ENCODE measurements around the gene BTBD9. TPM values are rescaled to one million over a fixed set of nuclear protein-coding genes. Genes with fewer than 3 reads are reported as not detected.

Gene BTBD9
- total and polyA plus RNA-seq, 10 donors: 1.2 to 43.1 (median 27.8) TPM

- no peaks in the 10 kb centered on the region for H3K27me3 ChIP-seq (replicated peaks in 1 of 7)
- no peaks in the 10 kb centered on the region for H3K9me3 ChIP-seq
- TF ChIP-seq POLR2A (IDR thresholded peaks at IDR 0.05) (no peak), CTCF (IDR thresholded peaks at IDR 0.05 in 8 of 11, conservative IDR thresholded peaks at IDR 0.05 in 3 of 11) (no peak)
- intact Hi-C loops (cut with DNase I; ENCODE audit: low total_unique reads): no loop called here
- H3K4me3 ChIP-seq: no peak overlapping the region
- H3K36me3 ChIP-seq: peaks cover 0 to 39% (median 10%) of the 10 kb centered on the region in 6 donors
- peak; percentile 47 for DNase-seq
- 88 to 92% (median 91%) methylated on average over 32 of the region's 32 CpGs for WGBS, 5 donors
- H3K4me1 ChIP-seq: no peaks in the 10 kb centered on the region
- H3K27ac ChIP-seq: no peak overlapping the region
Observed at GRCh38 chr6:38176797-38177751, 462.7 kb downstream of the BTBD9 start.

GRCh38 chr6:38175786-38176185 lies 463.9 kb downstream of the BTBD9 start:
- DNase-seq: peak; percentile 38
- TF ChIP-seq POLR2A (IDR thresholded peaks at IDR 0.05) (no peak), POLR2AphosphoS5 (IDR thresholded peaks at IDR 0.05) (no peak), CTCF (IDR thresholded peaks at IDR 0.05 in 8 of 11, conservative IDR thresholded peaks at IDR 0.05 in 3 of 11) (no peak)
- Histone ChIP-seq H3K9me3 (no peaks in the 10 kb centered on the region), H3K4me3 (no peak overlapping the region), H3K27me3 (replicated peaks in 1 of 7) (no peaks in the 10 kb centered on the region), H3K36me3 (peaks cover 0 to 42% (median 10%) of the 10 kb centered on the region in 6 donors), H3K27ac (no peak overlapping the region), H3K4me1 (no peaks in the 10 kb centered on the region)
- WGBS, 5 donors: 91 to 97% (median 93%) methylated on average over 9 to 11 of the region's 11 CpGs
- intact Hi-C loops (cut with DNase I; ENCODE audit: low total_unique reads): no loop called here

- H3K27ac ChIP-seq: no peak overlapping the region
- WGBS, 5 donors: 93 to 95% (median 95%) methylated on average over 20 to 22 of the region's 22 CpGs
- peaks cover 0 to 50% (median 10%) of the 10 kb centered on the region in 6 donors for H3K36me3 ChIP-seq
- no peak overlapping the region for H3K4me3 ChIP-seq
- H3K27me3 ChIP-seq (replicated peaks in 1 of 7): no peaks in the 10 kb centered on the region
- no peak for DNase-seq
- no peaks in the 10 kb centered on the region for H3K4me1 ChIP-seq
- TF ChIP-seq POLR2A (IDR thresholded peaks at IDR 0.05): no peak
- TF ChIP-seq POLR2AphosphoS5 (IDR thresholded peaks at IDR 0.05): peak in 1 of 3 donors; percentile 44
- H3K9me3 ChIP-seq: no peaks in the 10 kb centered on the region
- intact Hi-C loops (cut with DNase I; ENCODE audit: low total_unique reads): no loop called here
Observed at GRCh38 chr6:38174806-38175495, 464.8 kb downstream of the BTBD9 start.

DNA sequence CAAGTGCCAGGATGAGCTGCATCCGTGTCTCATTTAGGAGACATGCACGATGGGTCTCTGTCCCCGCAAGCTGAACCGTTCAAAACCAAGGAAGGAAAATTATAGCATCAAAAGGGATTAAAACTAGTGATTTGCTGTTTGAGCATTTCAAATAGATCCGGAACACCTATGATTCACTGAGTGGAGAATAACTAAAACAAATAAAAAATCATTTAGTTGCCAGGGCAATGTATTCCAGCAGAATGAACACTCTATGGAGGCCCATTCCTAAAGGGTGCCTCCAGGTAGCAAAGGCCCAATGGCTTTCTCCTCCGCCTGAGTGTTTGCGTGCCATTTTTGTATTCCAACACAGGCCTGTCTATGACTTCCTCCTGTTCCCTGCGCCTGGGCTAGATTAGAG lies 465.4 kb downstream of the BTBD9 start:
- intact Hi-C loops (cut with DNase I; ENCODE audit: low total_unique reads): no loop called here
- WGBS, 5 donors: 91 to 97% (median 95%) methylated on average over 8 of the region's 8 CpGs

More for the DNA sequence above, 465.4 kb downstream of the BTBD9 start:
- Histone ChIP-seq H3K36me3 (peaks cover 0 to 52% (median 10%) of the 10 kb centered on the region in 6 donors), H3K4me3 (no peak overlapping the region), H3K9me3 (no peaks in the 10 kb centered on the region), H3K27ac (no peak overlapping the region), H3K4me1 (no peaks in the 10 kb centered on the region), H3K27me3 (replicated peaks in 1 of 7) (no peaks in the 10 kb centered on the region)
- TF ChIP-seq CTCF (IDR thresholded peaks at IDR 0.05 in 8 of 11, conservative IDR thresholded peaks at IDR 0.05 in 3 of 11) (no peak), POLR2AphosphoS5 (IDR thresholded peaks at IDR 0.05) (no peak), POLR2A (IDR thresholded peaks at IDR 0.05) (no peak)
- no peak for DNase-seq
